HepG2 (cell line): Measurements from ENCODE around the gene SRGAP2B.
"Not testable (repeated sequence)": the region's sequence is repeated elsewhere in the genome, so short reads cannot be mapped to it uniquely, and the experiment has no call there.

ENCODE experiments used
- CTCF ChIP-seq: sonication (generic); formaldehyde crosslinking; IDR thresholded peaks from 2 replicates; pipeline ENCODE4 v1.5.0; 2020; ENCODE audit warnings: mild to moderate bottlenecking, missing genetic modification reagents, moderate library complexity
- DPF2 ChIP-seq: sonication (generic); formaldehyde crosslinking; IDR thresholded peaks from 2 replicates; pipeline ENCODE4 v1.4.0; 2020; ENCODE audit warnings: mild to moderate bottlenecking, low read depth, missing genetic modification reagents, borderline replicate concordance
- EZH2 ChIP-seq: conservative IDR thresholded peaks from 2 replicates; pipeline ENCODE4 v1.6.1; 2012; ENCODE audit warnings: mild to moderate bottlenecking, low read depth, low read length, moderate library complexity
- JUND ChIP-seq: sonication (generic); formaldehyde crosslinking; IDR thresholded peaks from 2 replicates; pipeline ENCODE4 v1.8.0; 2022; ENCODE audit warnings: mild to moderate bottlenecking, missing genetic modification reagents
- MTA3 ChIP-seq: sonication (generic); formaldehyde crosslinking; IDR thresholded peaks from 2 replicates; pipeline ENCODE4 v1.4.0; 2020; ENCODE audit warnings: missing genetic modification reagents
- SAP130 ChIP-seq: IDR thresholded peaks from 2 replicates; pipeline ENCODE4 v1.6.1; 2016; ENCODE audit warnings: low read depth
- SNAI1 ChIP-seq: sonication (generic); formaldehyde crosslinking; IDR thresholded peaks from 2 replicates; pipeline ENCODE4 v1.5.0; 2020; ENCODE audit warnings: mild to moderate bottlenecking, missing genetic modification reagents, borderline replicate concordance
- THRA ChIP-seq: sonication (generic); formaldehyde crosslinking; IDR thresholded peaks from 2 replicates; pipeline ENCODE4 v1.4.0; 2020; ENCODE audit warnings: missing genetic modification reagents, borderline replicate concordance
- U2AF1 ChIP-seq: fragments of 200-400 bp; formaldehyde crosslinking; optimal IDR thresholded peaks from 2 replicates; pipeline ENCODE3; 2017; ENCODE audit warnings: mild to moderate bottlenecking, low read depth, low read length
- ZNF12 ChIP-seq: sonication (generic); formaldehyde crosslinking; IDR thresholded peaks from 2 replicates; pipeline ENCODE4 v1.5.0; 2020; ENCODE audit warnings: missing genetic modification reagents
- ZNF30 ChIP-seq: sonication (generic); formaldehyde crosslinking; IDR thresholded peaks from 2 replicates; pipeline ENCODE4 v1.5.0; 2020; ENCODE audit warnings: mild to moderate bottlenecking, missing genetic modification reagents
- ZNF576 ChIP-seq: sonication (generic); formaldehyde crosslinking; IDR thresholded peaks from 2 replicates; pipeline ENCODE4 v1.4.0; 2020; ENCODE audit warnings: mild to moderate bottlenecking, missing genetic modification reagents
- ZNF660 ChIP-seq: sonication (generic); formaldehyde crosslinking; IDR thresholded peaks from 2 replicates; pipeline ENCODE4 v1.5.1; 2020; ENCODE audit warnings: mild to moderate bottlenecking, low read depth, missing genetic modification reagents, borderline replicate concordance
- TF ChIP-seq, protein P1 (sequence below), 2 experiments: IDR thresholded peaks; 2 replicates each; pipeline ENCODE4 v1.6.1; 2011 to 2012; ENCODE audit warnings: low read length in 2 of 2, borderline replicate concordance in 1 of 2, low read depth in 1 of 2, mild to moderate bottlenecking in 1 of 2, moderate library complexity in 1 of 2

DNA sequence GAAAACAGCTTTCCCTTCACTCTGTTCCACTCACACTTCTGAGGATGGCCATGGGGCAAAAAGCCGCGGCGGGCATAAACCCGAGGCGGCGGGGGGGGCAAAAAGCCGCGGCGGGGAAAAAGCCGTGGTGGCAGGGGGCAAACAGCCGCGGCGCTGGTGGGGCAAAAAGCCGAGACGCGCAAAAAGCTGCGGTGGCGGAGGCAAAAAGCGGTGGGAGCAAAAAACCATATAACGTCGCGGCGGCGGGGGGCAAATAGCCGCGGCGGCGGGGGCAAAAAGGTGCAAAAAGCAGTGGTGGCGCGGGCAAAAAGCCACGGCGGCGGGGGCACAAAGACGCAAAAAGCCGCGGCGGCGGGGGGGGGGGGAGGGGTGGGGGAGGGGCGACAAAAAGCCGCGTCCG lies 212.8 kb downstream of the SRGAP2B start:
- TF ChIP-seq SNAI1 (CRISPR knock-in tag); ZNF30; ZNF660; EZH2; JUND (CRISPR knock-in tag); THRA (CRISPR knock-in tag); ZNF576 (CRISPR knock-in tag); DPF2; U2AF1; MTA3; SAP130 (CRISPR knock-in tag); ZNF12 (CRISPR knock-in tag); CTCF (CRISPR knock-in tag): not testable (repeated sequence)
- TF ChIP-seq, protein P1, sequence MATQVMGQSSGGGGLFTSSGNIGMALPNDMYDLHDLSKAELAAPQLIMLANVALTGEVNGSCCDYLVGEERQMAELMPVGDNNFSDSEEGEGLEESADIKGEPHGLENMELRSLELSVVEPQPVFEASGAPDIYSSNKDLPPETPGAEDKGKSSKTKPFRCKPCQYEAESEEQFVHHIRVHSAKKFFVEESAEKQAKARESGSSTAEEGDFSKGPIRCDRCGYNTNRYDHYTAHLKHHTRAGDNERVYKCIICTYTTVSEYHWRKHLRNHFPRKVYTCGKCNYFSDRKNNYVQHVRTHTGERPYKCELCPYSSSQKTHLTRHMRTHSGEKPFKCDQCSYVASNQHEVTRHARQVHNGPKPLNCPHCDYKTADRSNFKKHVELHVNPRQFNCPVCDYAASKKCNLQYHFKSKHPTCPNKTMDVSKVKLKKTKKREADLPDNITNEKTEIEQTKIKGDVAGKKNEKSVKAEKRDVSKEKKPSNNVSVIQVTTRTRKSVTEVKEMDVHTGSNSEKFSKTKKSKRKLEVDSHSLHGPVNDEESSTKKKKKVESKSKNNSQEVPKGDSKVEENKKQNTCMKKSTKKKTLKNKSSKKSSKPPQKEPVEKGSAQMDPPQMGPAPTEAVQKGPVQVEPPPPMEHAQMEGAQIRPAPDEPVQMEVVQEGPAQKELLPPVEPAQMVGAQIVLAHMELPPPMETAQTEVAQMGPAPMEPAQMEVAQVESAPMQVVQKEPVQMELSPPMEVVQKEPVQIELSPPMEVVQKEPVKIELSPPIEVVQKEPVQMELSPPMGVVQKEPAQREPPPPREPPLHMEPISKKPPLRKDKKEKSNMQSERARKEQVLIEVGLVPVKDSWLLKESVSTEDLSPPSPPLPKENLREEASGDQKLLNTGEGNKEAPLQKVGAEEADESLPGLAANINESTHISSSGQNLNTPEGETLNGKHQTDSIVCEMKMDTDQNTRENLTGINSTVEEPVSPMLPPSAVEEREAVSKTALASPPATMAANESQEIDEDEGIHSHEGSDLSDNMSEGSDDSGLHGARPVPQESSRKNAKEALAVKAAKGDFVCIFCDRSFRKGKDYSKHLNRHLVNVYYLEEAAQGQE (IDR thresholded peaks at IDR 0.05; ENCODE audit: borderline replicate concordance in 1 of 2, low read depth in 1 of 2, low read length in 2 of 2), result not testable (repeated sequence)
